IPS DF 4.7 (cell line): ENCODE results near the gene DGKE.

Experiments used
- DNase-seq: peaks from one replicate; pipeline ENCODE4 v3.0.0-alpha.2; 2013; ENCODE audit warnings: low spot score; ENCODE audit errors: extremely low read depth

Gene DGKE

GRCh38 chr17:56890390-56890789 is 56.4 kb downstream of the DGKE start:
- no peak for DNase-seq

- DNase-seq, result no peak
Observed at GRCh38 chr17:56890906-56891674, 57.1 kb downstream of the DGKE start.

GRCh38 chr17:56891751-56892150 is 57.8 kb downstream of the DGKE start:
- no peak for DNase-seq

- DNase-seq, result no peak
Observed at GRCh38 chr17:56892333-56892732, 58.4 kb downstream of the DGKE start.

GRCh38 chr17:56893503-56893902 is 59.6 kb downstream of the DGKE start:
- DNase-seq, result no peak

- DNase-seq, result no peak
Observed at GRCh38 chr17:56894859-56895455, 61.0 kb downstream of the DGKE start.

GRCh38 chr17:56896217-56896967 is 62.4 kb downstream of the DGKE start:
- DNase-seq, result no peak

GRCh38 chr17:56896968-56897359 is 63.0 kb downstream of the DGKE start:
- no peak for DNase-seq

GRCh38 chr17:56897646-56898424 is 63.9 kb downstream of the DGKE start:
- no peak for DNase-seq

- no peak for DNase-seq
Observed at GRCh38 chr17:56898874-56899273, 64.9 kb downstream of the DGKE start.

GRCh38 chr17:56899403-56899802 is 65.5 kb downstream of the DGKE start:
- no peak for DNase-seq

GRCh38 chr17:56902348-56902747 is 68.4 kb downstream of the DGKE start:
- DNase-seq, result no peak

- DNase-seq, result no peak
Observed at GRCh38 chr17:56903560-56903959, 69.6 kb downstream of the DGKE start.

- DNase-seq, result no peak
Observed at GRCh38 chr17:56908001-56908542, 74.1 kb downstream of the DGKE start.

- DNase-seq, result no peak
Observed at GRCh38 chr17:56909742-56910508, 76.0 kb downstream of the DGKE start.

GRCh38 chr17:56910509-56911235 is 76.7 kb downstream of the DGKE start:
- DNase-seq, result no peak

- no peak for DNase-seq
Observed at GRCh38 chr17:56912105-56912999, 78.4 kb downstream of the DGKE start.

GRCh38 chr17:56913000-56913311 is 79.0 kb downstream of the DGKE start:
- DNase-seq, result no peak

GRCh38 chr17:56913353-56913866 is 79.5 kb downstream of the DGKE start:
- DNase-seq, result no peak
